Placental epithelial cell (primary cell): ENCODE data around the gene USP16. TPM values are rescaled to one million over a fixed set of nuclear protein-coding genes. Genes with fewer than 3 reads are reported as not detected.

Experiments
- total RNA-seq: library from RNA; depleted of rRNA; stranded (reverse); fragments of >200 nt; gene quantifications from 2 replicates; pipeline ENCODE4 v1.2.3, GENCODE V29; 2012

USP16 gene
- total RNA-seq: 33.4 and 35.0 TPM in 2 replicates

GRCh38 chr21:29024474-29025327 lies at the start of gene USP16:
TSS of gene USP16 (plus strand) at chr21:29024668. CDS start at chr21:29027914, 3,246 bp downstream.

GRCh38 chr21:28992526-28993292 lies 31.8 kb upstream of the USP16 start, which contains the start of gene LTN1:
TSS of gene LTN1 (minus strand) at chr21:28992877. CDS start at chr21:28992805, 72 bp downstream.

GRCh38 chr21:29073222-29074006 lies 48.9 kb downstream of the USP16 start, which contains the start of gene CCT8:
TSS of gene CCT8 (minus strand) at chr21:29073648. CDS start at chr21:29073590, 58 bp downstream.

Other genes starting within 250 kb of the USP16 start
- 29.4 and 39.9 TPM in 2 replicates for gene LTN1, start 31.8 kb upstream of the USP16 start, total RNA-seq
- gene RWDD2B, start 5.3 kb upstream of the USP16 start, total RNA-seq: 15.7 and 20.3 TPM in 2 replicates
- gene CCT8, start 49.0 kb downstream of the USP16 start, total RNA-seq: 158 and 161 TPM in 2 replicates
- 3.9 and 4.4 TPM in 2 replicates for gene MAP3K7CL, start 106.0 kb downstream of the USP16 start, total RNA-seq